HCT116 (cell line): Measurements from ENCODE around the gene SH3PXD2A. TPM values are rescaled to one million over a fixed set of nuclear protein-coding genes. Genes with fewer than 3 reads are reported as not detected.

ENCODE experiments used
- ATAC-seq: fragments of 200-7000 bp; cut with Tn5 transposase; 2 replicates; pipeline ENCODE4 v1.9.1; 2020; ENCODE audit warnings: mild to moderate bottlenecking, moderate library complexity
- BruUV-seq: library from RNA; stranded (reverse); fragments of 400-500 nt; replicated peaks from 2 replicates; lab custom pipeline; 2021; lab: Mats Ljungman, UMichigan
- CTCF ChIA-PET: fragments of 300-600 bp; sonication (Branson Sonifier 250); formaldehyde crosslinking; loops from one replicate; lab custom pipeline; 2021; ENCODE audit warnings: antibody characterized with exemption; lab: Charles Lee
- POLR2A ChIA-PET: fragments of 300-600, 350-600 bp; sonication (Branson Sonifier 250); formaldehyde crosslinking; loops from one replicate; lab custom pipeline; 2021; ENCODE audit warnings: antibody characterized with exemption; lab: Charles Lee
- RAD21 ChIA-PET, 2 experiments: fragments of 300-600 bp; sonication (Branson Sonifier 250); formaldehyde crosslinking; loops; one replicate each; lab custom pipeline; 2023; ENCODE audit warnings: low total read pairs in 2 of 2; ENCODE audit not compliant: uncharacterized antibody in 2 of 2, unreplicated experiment in 2 of 2, low non-redundant PET in 1 of 2; lab: Charles Lee
- DNase-seq: peaks from one replicate; pipeline ENCODE4 v3.0.0-alpha.2; 2010; ENCODE audit warnings: low read depth, low spot score
- H2AFZ ChIP-seq: fragments of 200-600 bp; shearing (Covaris generic), sonication (generic); 2 replicates; pipeline ENCODE4 v1.6.1; 2017; ENCODE audit warnings: low read depth, mixed run types, mixed read lengths, antibody characterized with exemption, low read length; ENCODE audit not compliant: poor library complexity, severe bottlenecking
- H3K27ac ChIP-seq: 2 replicates; pipeline ENCODE4 v1.5.1; 2012; ENCODE audit warnings: low read depth, low read length
- H3K27me3 ChIP-seq: fragments of 200-600 bp; sonication (generic); 2 replicates; pipeline ENCODE4 v1.6.1; 2016; ENCODE audit warnings: mixed run types, low read length, mixed read lengths; ENCODE audit not compliant: insufficient read depth
- H3K36me3 ChIP-seq, 2 experiments: fragments of 200-500 bp in 1 of 2; fragments of 200-600 bp in 1 of 2; sonication (Bioruptor generic) in 1 of 2; sonication (generic) in 1 of 2; 2 replicates each; pipeline versions ENCODE4 v1.5.1 to v1.6.1; 2014 to 2016; ENCODE audit warnings: low read length in 2 of 2, inconsistent platforms in 1 of 2, mixed read lengths in 1 of 2, mixed run types in 1 of 2; ENCODE audit not compliant: insufficient read depth in 2 of 2, control insufficient read depth in 1 of 2
- H3K4me1 ChIP-seq, 2 experiments: fragments of 200-600 bp in 1 of 2; sonication (generic) in 1 of 2; 2 replicates each; pipeline versions ENCODE4 v1.5.1 to v1.6.1; 2012 to 2017; ENCODE audit warnings: low read length in 2 of 2, inconsistent platforms in 1 of 2, mild to moderate bottlenecking in 1 of 2, mixed read lengths in 1 of 2, mixed run types in 1 of 2, moderate library complexity in 1 of 2; ENCODE audit not compliant: insufficient read depth in 2 of 2, control insufficient read depth in 1 of 2
- H3K4me2 ChIP-seq: fragments of 200-600 bp; sonication (generic); 2 replicates; pipeline ENCODE4 v1.6.1; 2017; ENCODE audit warnings: mixed run types, low read length, mixed read lengths
- H3K4me3 ChIP-seq, 2 experiments: fragments of 200-600 bp in 1 of 2; sonication (generic) in 1 of 2; replicated peaks in 1 of 2; 2 replicates each; pipeline ENCODE4 v1.5.1; 2011 to 2016; ENCODE audit warnings: low read length in 2 of 2, control low read depth in 1 of 2, low read depth in 1 of 2, mild to moderate bottlenecking in 1 of 2, mixed read lengths in 1 of 2, mixed run types in 1 of 2
- H3K79me2 ChIP-seq: fragments of 200-600 bp; sonication (generic); 2 replicates; pipeline ENCODE4 v1.6.1; 2017; ENCODE audit warnings: mild to moderate bottlenecking, mixed run types, low read length, moderate library complexity, mixed read lengths; ENCODE audit not compliant: insufficient read depth
- H3K9ac ChIP-seq: fragments of 200-600 bp; sonication (generic); 2 replicates; pipeline ENCODE4 v1.6.1; 2016; ENCODE audit warnings: low read length, mixed read lengths
- H3K9me2 ChIP-seq: fragments of 200-600 bp; sonication (generic), shearing (Covaris generic); 2 replicates; pipeline ENCODE4 v1.6.1; 2017; ENCODE audit warnings: mixed run types, mild to moderate bottlenecking, moderate library complexity; ENCODE audit not compliant: insufficient read depth
- H3K9me3 ChIP-seq, 2 experiments: fragments of 200-500 bp in 1 of 2; fragments of 200-600 bp in 1 of 2; sonication (Bioruptor generic) in 1 of 2; sonication (generic) in 1 of 2; 2 replicates each; pipeline ENCODE4 v1.6.1; 2014 to 2017; ENCODE audit warnings: low read length in 2 of 2, mixed read lengths in 2 of 2, inconsistent platforms in 1 of 2, low read depth in 1 of 2, mild to moderate bottlenecking in 1 of 2, mixed run types in 1 of 2, moderate library complexity in 1 of 2; ENCODE audit not compliant: control insufficient read depth in 1 of 2, insufficient read depth in 1 of 2
- H4K20me1 ChIP-seq: fragments of 200-600 bp; sonication (generic), shearing (Covaris generic); 2 replicates; pipeline ENCODE4 v1.6.1; 2017; ENCODE audit warnings: mixed run types, mild to moderate bottlenecking, moderate library complexity; ENCODE audit not compliant: insufficient read depth
- CEBPB ChIP-seq: IDR thresholded peaks from 2 replicates; pipeline ENCODE4 v1.6.1; 2012; ENCODE audit warnings: low read depth
- EZH2 ChIP-seq: fragments of 200-600 bp; sonication (generic); IDR thresholded peaks from 2 replicates; pipeline ENCODE4 v1.6.1; 2017; ENCODE audit warnings: antibody characterized with exemption, mixed run types
- FOSL1 ChIP-seq: IDR thresholded peaks from 2 replicates; pipeline ENCODE4 v1.6.1; 2012; ENCODE audit warnings: low read depth
- JUND ChIP-seq: IDR thresholded peaks from 2 replicates; pipeline ENCODE4 v1.6.1; 2012
- POLR2A ChIP-seq: IDR thresholded peaks from 2 replicates; pipeline ENCODE4 v1.7.0; 2011; ENCODE audit warnings: borderline replicate concordance; ENCODE audit not compliant: insufficient read depth, insufficient read length; ENCODE audit errors: extremely low read depth
- SRF ChIP-seq: IDR thresholded peaks from 2 replicates; pipeline ENCODE4 v1.6.1; 2012; ENCODE audit warnings: low read depth
- TCF7L2 ChIP-seq: IDR thresholded peaks from 2 replicates; pipeline ENCODE4 v1.7.0; 2011; ENCODE audit warnings: borderline replicate concordance, inconsistent platforms; ENCODE audit not compliant: insufficient read depth, insufficient read length; ENCODE audit errors: extremely low read depth
- ZFX ChIP-seq: fragments of 450-650 bp; IDR thresholded peaks from 2 replicates; pipeline ENCODE4 v1.6.1; 2017
- intact Hi-C: fragments of 100-400 bp; cut with micrococcal nuclease; formaldehyde crosslinking; loops from 2 replicates; pipeline ENCODE4 v1.10.0; 2022
- total RNA-seq: library from RNA; stranded (reverse); gene quantifications from one replicate; pipeline ENCODE4 v1.2.1, GENCODE V29; 2021; ENCODE audit not compliant: unreplicated experiment
- TF ChIP-seq, protein P1 (sequence below): IDR thresholded peaks from 2 replicates; pipeline ENCODE4 v1.6.1; 2012; ENCODE audit warnings: low read depth
- TF ChIP-seq, protein P2 (sequence below): IDR thresholded peaks from 2 replicates; pipeline ENCODE4 v1.6.1; 2012
- TF ChIP-seq, protein P3 (sequence below): IDR thresholded peaks from 2 replicates; pipeline ENCODE4 v1.6.1; 2012

Gene SH3PXD2A
- total RNA-seq, 1 experiment from 2014 or later = 8.7 TPM

DNA sequence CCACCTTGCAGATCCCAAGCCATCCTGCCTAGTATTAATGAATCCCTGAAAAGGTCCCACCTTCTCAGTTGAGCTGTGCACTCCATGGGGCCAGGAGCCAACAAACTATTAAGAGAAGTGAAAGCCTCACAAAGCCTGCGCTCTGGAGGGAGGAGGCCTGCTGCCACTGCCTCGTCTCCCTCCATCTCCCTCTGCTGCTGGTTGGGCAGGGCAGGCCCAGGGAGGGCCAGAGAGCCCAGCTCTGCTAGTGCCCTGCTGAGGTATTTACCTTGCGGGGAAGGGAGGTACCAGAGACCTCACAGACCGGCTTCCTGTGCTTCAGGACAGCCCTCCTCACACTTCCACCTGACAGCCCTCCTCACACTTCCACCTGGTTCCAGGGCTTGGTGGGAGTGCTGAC is 171.5 kb downstream of the SH3PXD2A start (continued):
- TF ChIP-seq, protein P1, sequence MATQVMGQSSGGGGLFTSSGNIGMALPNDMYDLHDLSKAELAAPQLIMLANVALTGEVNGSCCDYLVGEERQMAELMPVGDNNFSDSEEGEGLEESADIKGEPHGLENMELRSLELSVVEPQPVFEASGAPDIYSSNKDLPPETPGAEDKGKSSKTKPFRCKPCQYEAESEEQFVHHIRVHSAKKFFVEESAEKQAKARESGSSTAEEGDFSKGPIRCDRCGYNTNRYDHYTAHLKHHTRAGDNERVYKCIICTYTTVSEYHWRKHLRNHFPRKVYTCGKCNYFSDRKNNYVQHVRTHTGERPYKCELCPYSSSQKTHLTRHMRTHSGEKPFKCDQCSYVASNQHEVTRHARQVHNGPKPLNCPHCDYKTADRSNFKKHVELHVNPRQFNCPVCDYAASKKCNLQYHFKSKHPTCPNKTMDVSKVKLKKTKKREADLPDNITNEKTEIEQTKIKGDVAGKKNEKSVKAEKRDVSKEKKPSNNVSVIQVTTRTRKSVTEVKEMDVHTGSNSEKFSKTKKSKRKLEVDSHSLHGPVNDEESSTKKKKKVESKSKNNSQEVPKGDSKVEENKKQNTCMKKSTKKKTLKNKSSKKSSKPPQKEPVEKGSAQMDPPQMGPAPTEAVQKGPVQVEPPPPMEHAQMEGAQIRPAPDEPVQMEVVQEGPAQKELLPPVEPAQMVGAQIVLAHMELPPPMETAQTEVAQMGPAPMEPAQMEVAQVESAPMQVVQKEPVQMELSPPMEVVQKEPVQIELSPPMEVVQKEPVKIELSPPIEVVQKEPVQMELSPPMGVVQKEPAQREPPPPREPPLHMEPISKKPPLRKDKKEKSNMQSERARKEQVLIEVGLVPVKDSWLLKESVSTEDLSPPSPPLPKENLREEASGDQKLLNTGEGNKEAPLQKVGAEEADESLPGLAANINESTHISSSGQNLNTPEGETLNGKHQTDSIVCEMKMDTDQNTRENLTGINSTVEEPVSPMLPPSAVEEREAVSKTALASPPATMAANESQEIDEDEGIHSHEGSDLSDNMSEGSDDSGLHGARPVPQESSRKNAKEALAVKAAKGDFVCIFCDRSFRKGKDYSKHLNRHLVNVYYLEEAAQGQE = no peak
- TF ChIP-seq TCF7L2 (no peak), JUND (no peak)

DNA sequence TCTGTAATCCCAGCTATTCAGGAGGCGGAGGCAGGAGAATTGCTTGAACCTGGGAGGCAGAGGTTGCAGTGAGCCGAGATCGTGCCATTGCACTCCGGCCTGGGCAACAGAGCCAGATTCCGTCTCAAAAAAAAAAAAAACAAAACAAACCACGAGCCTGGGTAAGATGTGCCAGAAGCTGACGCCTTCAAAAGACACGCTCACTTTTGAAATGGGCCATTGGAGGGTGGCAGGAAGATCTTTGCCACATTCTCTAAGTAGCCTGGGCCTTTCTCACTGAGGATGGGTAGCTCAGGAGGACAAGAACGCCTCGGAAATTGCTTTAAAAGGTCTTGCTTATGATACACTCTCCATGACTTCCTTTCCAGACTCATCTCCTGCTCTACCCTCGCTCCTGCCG is 172.7 kb downstream of the SH3PXD2A start:
- Histone ChIP-seq H3K4me1 (peaks cover 0 to 7% of the 10 kb centered on the region in 2 experiments; a peak in 1 of 4 replicates), H3K36me3 (no peaks in the 10 kb centered on the region), H3K79me2 (no peaks in the 10 kb centered on the region), H3K9me3 (no peaks in the 10 kb centered on the region), H3K4me3 (no peak overlapping the region), H3K9ac (no peak overlapping the region)
- CTCF ChIA-PET = no interaction called here
- no TSS peak for BruUV-seq
- DNase-seq = no peak
- intact Hi-C loops = no loop called here
- TF ChIP-seq, protein P2, sequence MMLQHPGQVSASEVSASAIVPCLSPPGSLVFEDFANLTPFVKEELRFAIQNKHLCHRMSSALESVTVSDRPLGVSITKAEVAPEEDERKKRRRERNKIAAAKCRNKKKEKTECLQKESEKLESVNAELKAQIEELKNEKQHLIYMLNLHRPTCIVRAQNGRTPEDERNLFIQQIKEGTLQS = no peak
- TF ChIP-seq EZH2 (no peak), SRF (no peak), ZFX (no peak), FOSL1 (no peak), CEBPB (no peak), POLR2A (no peak)
- TF ChIP-seq, protein P1 = no peak
- TF ChIP-seq, protein P3, sequence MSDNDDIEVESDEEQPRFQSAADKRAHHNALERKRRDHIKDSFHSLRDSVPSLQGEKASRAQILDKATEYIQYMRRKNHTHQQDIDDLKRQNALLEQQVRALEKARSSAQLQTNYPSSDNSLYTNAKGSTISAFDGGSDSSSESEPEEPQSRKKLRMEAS = no peak
- TF ChIP-seq, all 23 proteins: peak for 0
- ChIA-PET RAD21 (no interaction called here), POLR2A (no interaction called here)
- Histone ChIP-seq H4K20me1 (no peaks in the 10 kb centered on the region), H3K27me3 (no peaks in the 10 kb centered on the region), H3K9me2 (no peaks in the 10 kb centered on the region), H3K4me2 (no peak overlapping the region), H2AFZ (no peak overlapping the region), H3K27ac (no peak overlapping the region)
- no peak for ATAC-seq
